Loucy (cell line): ENCODE measurements around the gene SHISAL2A.

Experiments used
- CTCF ChIP-seq: fragments of 200-600 bp; sonication (generic); conservative IDR thresholded peaks from 2 replicates; pipeline ENCODE4 v1.5.1; 2014; ENCODE audit warnings: mild to moderate bottlenecking, antibody characterized with exemption, low read length
- EZH2phosphoT487 ChIP-seq: fragments of 200-600 bp; IDR thresholded peaks from 2 replicates; pipeline ENCODE4 v1.6.1; 2018; ENCODE audit warnings: antibody characterized with exemption, mild to moderate bottlenecking, moderate library complexity, borderline replicate concordance

DNA sequence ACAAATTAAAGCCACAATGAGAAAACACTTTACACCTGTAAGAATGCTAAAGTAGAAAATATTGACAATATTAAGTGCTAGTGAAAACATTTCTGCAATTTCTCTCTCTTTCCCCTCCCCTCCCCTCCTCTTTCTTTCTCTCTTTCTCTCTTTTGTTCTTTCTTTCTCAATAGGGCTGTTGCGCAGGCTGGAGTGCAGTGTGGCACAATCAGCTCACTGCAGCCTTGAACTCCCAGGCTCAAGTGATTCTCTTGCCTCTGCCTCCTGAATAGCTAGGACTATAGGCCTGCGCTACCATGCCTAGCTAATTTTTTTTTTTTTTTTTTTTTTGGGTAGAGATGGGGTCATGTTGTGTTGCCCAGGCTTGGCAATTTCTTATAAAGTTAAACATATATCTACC is 5.9 kb upstream of the SHISAL2A start:
- TF ChIP-seq CTCF, result no peak
- no peak for TF ChIP-seq EZH2phosphoT487
